MG63 (cell line): ENCODE results near the gene SEMA4D. TPM values are rescaled to one million over a fixed set of nuclear protein-coding genes. Genes with fewer than 3 reads are reported as not detected.

ENCODE experiments used
- DNase-seq: peaks from one replicate; pipeline ENCODE4 v3.0.0-alpha.2; 2020
- H3K27me3 ChIP-seq: fragments of 250-450 bp; sonication (Bioruptor Pico); 2 replicates; pipeline ENCODE4 v1.5.1; 2020; ENCODE audit warnings: mild to moderate bottlenecking, moderate library complexity
- H3K36me3 ChIP-seq: fragments of 250-450 bp; sonication (Bioruptor Pico); 2 replicates; pipeline ENCODE4 v1.5.1; 2020; ENCODE audit warnings: mild to moderate bottlenecking, moderate library complexity
- H3K4me3 ChIP-seq: fragments of 250-450 bp; sonication (Bioruptor Pico); 2 replicates; pipeline ENCODE4 v1.5.1; 2020; ENCODE audit warnings: mild to moderate bottlenecking, moderate library complexity
- H3K9me3 ChIP-seq: fragments of 250-450 bp; sonication (Bioruptor Pico); 2 replicates; pipeline ENCODE4 v1.5.1; 2020; ENCODE audit warnings: mild to moderate bottlenecking, moderate library complexity
- total RNA-seq: library from RNA; depleted of rRNA; stranded (reverse); fragments of >200 nt; shearing (Covaris generic); gene quantifications from 2 replicates; pipeline ENCODE4 v1.2.3, GENCODE V29; 2014; ENCODE audit warnings: low replicate concordance

The SEMA4D gene
- total RNA-seq, 1 experiment from 2014 or later = 0.23 TPM

GRCh38 chr9:89425024-89425805 is 72.7 kb downstream of the SEMA4D start:
- H3K4me3 ChIP-seq = no peak overlapping the region
- DNase-seq = peak; percentile 16
- no peaks in the 10 kb centered on the region for H3K27me3 ChIP-seq
- no peaks in the 10 kb centered on the region for H3K36me3 ChIP-seq
- H3K9me3 ChIP-seq = no peaks in the 10 kb centered on the region

- peak; percentile 9 for DNase-seq
- H3K9me3 ChIP-seq = no peaks in the 10 kb centered on the region
- H3K27me3 ChIP-seq = no peaks in the 10 kb centered on the region
- H3K36me3 ChIP-seq = no peaks in the 10 kb centered on the region
- H3K4me3 ChIP-seq = no peak overlapping the region
These were observed 75.5 kb downstream of the SEMA4D start for GRCh38 chr9:89422151-89422975.

GRCh38 chr9:89421595-89421994 is 76.3 kb downstream of the SEMA4D start:
- no peak overlapping the region for H3K4me3 ChIP-seq
- H3K9me3 ChIP-seq = no peaks in the 10 kb centered on the region
- H3K36me3 ChIP-seq = no peaks in the 10 kb centered on the region
- H3K27me3 ChIP-seq = no peaks in the 10 kb centered on the region
- peak; percentile 18 for DNase-seq

GRCh38 chr9:89420397-89421178 is 77.3 kb downstream of the SEMA4D start:
- Histone ChIP-seq H3K27me3 (no peaks in the 10 kb centered on the region), H3K36me3 (no peaks in the 10 kb centered on the region), H3K9me3 (no peaks in the 10 kb centered on the region), H3K4me3 (no peak overlapping the region)
- DNase-seq = no peak

- Histone ChIP-seq H3K27me3 (no peaks in the 10 kb centered on the region), H3K4me3 (no peak overlapping the region), H3K36me3 (no peaks in the 10 kb centered on the region), H3K9me3 (no peaks in the 10 kb centered on the region)
- no peak for DNase-seq
These were observed 77.9 kb downstream of the SEMA4D start for GRCh38 chr9:89419978-89420394.

- H3K9me3 ChIP-seq = no peaks in the 10 kb centered on the region
- no peaks in the 10 kb centered on the region for H3K27me3 ChIP-seq
- DNase-seq = no peak
- no peak overlapping the region for H3K4me3 ChIP-seq
- no peaks in the 10 kb centered on the region for H3K36me3 ChIP-seq
These were observed 78.9 kb downstream of the SEMA4D start for GRCh38 chr9:89418882-89419640.

- H3K27me3 ChIP-seq = no peaks in the 10 kb centered on the region
- H3K9me3 ChIP-seq = no peaks in the 10 kb centered on the region
- no peak overlapping the region for H3K4me3 ChIP-seq
- H3K36me3 ChIP-seq = no peaks in the 10 kb centered on the region
- no peak for DNase-seq
These were observed 79.5 kb downstream of the SEMA4D start for GRCh38 chr9:89418474-89418845.

GRCh38 chr9:89417832-89418473 is 80.0 kb downstream of the SEMA4D start:
- DNase-seq = no peak
- Histone ChIP-seq H3K27me3 (no peaks in the 10 kb centered on the region), H3K36me3 (no peaks in the 10 kb centered on the region), H3K9me3 (no peaks in the 10 kb centered on the region), H3K4me3 (no peak overlapping the region)

- DNase-seq = no peak
- Histone ChIP-seq H3K4me3 (no peak overlapping the region), H3K9me3 (no peaks in the 10 kb centered on the region), H3K36me3 (no peaks in the 10 kb centered on the region), H3K27me3 (no peaks in the 10 kb centered on the region)
These were observed 83.1 kb downstream of the SEMA4D start for GRCh38 chr9:89414670-89415324.

GRCh38 chr9:89413963-89414638 is 83.8 kb downstream of the SEMA4D start:
- H3K36me3 ChIP-seq = no peaks in the 10 kb centered on the region

GRCh38 chr9:89412951-89413350 is 85.0 kb downstream of the SEMA4D start:
- no peaks in the 10 kb centered on the region for H3K36me3 ChIP-seq
- H3K4me3 ChIP-seq = no peak overlapping the region
- no peaks in the 10 kb centered on the region for H3K9me3 ChIP-seq
- no peaks in the 10 kb centered on the region for H3K27me3 ChIP-seq
- no peak for DNase-seq

More at GRCh38 chr9:89413963-89414638, 83.8 kb downstream of the SEMA4D start:
- DNase-seq = no peak
- H3K4me3 ChIP-seq = no peak overlapping the region
- no peaks in the 10 kb centered on the region for H3K27me3 ChIP-seq
- no peaks in the 10 kb centered on the region for H3K9me3 ChIP-seq

GRCh38 chr9:89412541-89412940 is 85.4 kb downstream of the SEMA4D start:
- Histone ChIP-seq H3K36me3 (no peaks in the 10 kb centered on the region), H3K4me3 (no peak overlapping the region), H3K27me3 (no peaks in the 10 kb centered on the region), H3K9me3 (no peaks in the 10 kb centered on the region)
- DNase-seq = no peak

- DNase-seq = no peak
- H3K9me3 ChIP-seq = no peaks in the 10 kb centered on the region
- no peaks in the 10 kb centered on the region for H3K27me3 ChIP-seq
- H3K4me3 ChIP-seq = no peak overlapping the region
- no peaks in the 10 kb centered on the region for H3K36me3 ChIP-seq
These were observed 86.2 kb downstream of the SEMA4D start for GRCh38 chr9:89411759-89412158.

GRCh38 chr9:89410641-89411350 is 87.1 kb downstream of the SEMA4D start:
- peak; percentile 12 for DNase-seq

More at GRCh38 chr9:89410641-89411350, 87.1 kb downstream of the SEMA4D start:
- no peak overlapping the region for H3K4me3 ChIP-seq
- H3K27me3 ChIP-seq = no peaks in the 10 kb centered on the region
- no peaks in the 10 kb centered on the region for H3K36me3 ChIP-seq
- no peaks in the 10 kb centered on the region for H3K9me3 ChIP-seq
